HFFc6 (cell line): ENCODE data around the gene ZNF345. TPM values are rescaled to one million over a fixed set of nuclear protein-coding genes. Genes with fewer than 3 reads are reported as not detected.
A peak's percentile ranks its signal among the peaks of the same experiment; 100 is the strongest.

ENCODE experiments used
- DNase-seq: peaks from one replicate; pipeline ENCODE4 v3.0.0-alpha.2; 2018
- H3K27ac Mint-ChIP-seq: 2 replicates; pipeline ENCODE4 v1.8.0; 2020; ENCODE audit warnings: mild to moderate bottlenecking, mixed read lengths
- H3K27me3 Mint-ChIP-seq: 2 replicates; pipeline ENCODE4 v1.8.0; 2021; ENCODE audit warnings: mild to moderate bottlenecking, moderate library complexity, mixed read lengths; ENCODE audit not compliant: insufficient read depth
- H3K36me3 Mint-ChIP-seq: 2 replicates; pipeline ENCODE4 v1.8.0; 2021; ENCODE audit warnings: low read depth, mixed read lengths
- H3K4me1 Mint-ChIP-seq: 2 replicates; pipeline ENCODE4 v1.8.0; 2020; ENCODE audit warnings: low read depth, mixed read lengths
- H3K4me3 Mint-ChIP-seq: 2 replicates; pipeline ENCODE4 v1.8.0; 2020; ENCODE audit warnings: mild to moderate bottlenecking, moderate library complexity, mixed read lengths
- H3K9me3 Mint-ChIP-seq: 2 replicates; pipeline ENCODE4 v1.8.0; 2020; ENCODE audit warnings: mild to moderate bottlenecking, mixed read lengths
- CTCF ChIP-seq: fragments of 200-600 bp; sonication (generic); IDR thresholded peaks from 2 replicates; pipeline ENCODE4 v1.5.0; 2021; ENCODE audit warnings: antibody characterized with exemption, mild to moderate bottlenecking
- total RNA-seq, 6 experiments: library from RNA; stranded (reverse); fragmentation: NEBNext Ultra II Directional; extraction: Animal tissue kit (Norgen Biotek cat#: 25700); gene quantifications; 2 replicates in 1 of 6; 3 replicates in 5 of 6; pipeline ENCODE4 v1.2.3, GENCODE V29; 2021

The ZNF345 gene
- total RNA-seq, 6 experiments from 2014 or later: 1.3 to 2.5 (median 1.8) TPM

GRCh38 chr19:36898422-36898821 is 47.7 kb downstream of the ZNF345 start:
- no peaks in the 10 kb centered on the region for H3K4me1 Mint-ChIP-seq
- H3K36me3 Mint-ChIP-seq: peaks cover 89% of the 10 kb centered on the region
- H3K27me3 Mint-ChIP-seq: no peaks in the 10 kb centered on the region
- no peak for DNase-seq
- H3K4me3 Mint-ChIP-seq: no peak overlapping the region
- TF ChIP-seq CTCF: no peak
- H3K9me3 Mint-ChIP-seq: peaks cover 92% of the 10 kb centered on the region
- no peak overlapping the region for H3K27ac Mint-ChIP-seq

GRCh38 chr19:36915992-36916830 is 65.5 kb downstream of the ZNF345 start, which contains the start of the genes ZNF568 and ZNF829:
TSS of gene ZNF568 (plus strand) at chr19:36916332. CDS start at chr19:36922771, 6,439 bp downstream.
TSS of gene ZNF829 (minus strand) at chr19:36916291. CDS start at chr19:36915167, 1,124 bp downstream.
- Mint-ChIP-seq H3K4me1 (peaks cover 21% of the 10 kb centered on the region), H3K36me3 (peaks cover 78% of the 10 kb centered on the region), H3K9me3 (peaks cover 67% of the 10 kb centered on the region), H3K27me3 (peaks cover 2% of the 10 kb centered on the region; the same call in 1 of the 2 replicates), H3K4me3 (peak within 1 kb of the TSS; percentile 95), H3K27ac (peak within 1 kb of the TSS; percentile 92)
- TF ChIP-seq CTCF: peak; percentile 86
- DNase-seq: peak; percentile 91

GRCh38 chr19:36916991-36917390 is 66.3 kb downstream of the ZNF345 start:
- TF ChIP-seq CTCF: no peak
- Mint-ChIP-seq H3K4me3 (peak overlapping the region; percentile 95), H3K4me1 (peaks cover 21% of the 10 kb centered on the region), H3K36me3 (peaks cover 81% of the 10 kb centered on the region), H3K27ac (peak overlapping the region; percentile 92), H3K27me3 (peaks cover 2% of the 10 kb centered on the region; the same call in 1 of the 2 replicates), H3K9me3 (peaks cover 62% of the 10 kb centered on the region)
- DNase-seq: peak; percentile 0

- Mint-ChIP-seq H3K4me3 (no peak overlapping the region), H3K27ac (no peak overlapping the region)
These were observed 67.4 kb downstream of the ZNF345 start for GRCh38 chr19:36918090-36918489.

More at GRCh38 chr19:36918090-36918489, 67.4 kb downstream of the ZNF345 start:
- peaks cover 81% of the 10 kb centered on the region for H3K36me3 Mint-ChIP-seq
- H3K27me3 Mint-ChIP-seq: peaks cover 2% of the 10 kb centered on the region; the same call in 1 of the 2 replicates
- no peak for DNase-seq
- H3K4me1 Mint-ChIP-seq: peaks cover 21% of the 10 kb centered on the region
- no peak for TF ChIP-seq CTCF
- H3K9me3 Mint-ChIP-seq: peaks cover 57% of the 10 kb centered on the region

Other genes with a start within 250 kb of the ZNF345 start
- gene ZNF382, start 245.6 kb upstream of the ZNF345 start, total RNA-seq: 1 to 10 TPM; 1.5 to 3.6 (median 2.5) TPM
- gene ZNF461, start 184.0 kb upstream of the ZNF345 start, total RNA-seq: 1 to 10 TPM; 4.6 to 6.9 (median 6.5) TPM
- 1 to 10 TPM; 2.9 to 5.8 (median 4.2) TPM for gene ZNF567, start 163.3 kb upstream of the ZNF345 start, total RNA-seq
- 1 to 10 TPM; 1.7 to 2.5 (median 1.9) TPM for gene ZNF850, start 78.1 kb upstream of the ZNF345 start, total RNA-seq
- 1 to 10 TPM; 2.5 to 3.8 (median 3.0) TPM for gene ZNF790, start 12.5 kb upstream of the ZNF345 start, total RNA-seq
- gene ZNF829, start 65.4 kb downstream of the ZNF345 start, total RNA-seq: 1 to 10 TPM; 2.0 to 3.1 (median 2.9) TPM
- gene ZNF568, start 65.5 kb downstream of the ZNF345 start, total RNA-seq: 1 to 10 TPM; 6.6 to 8.4 (median 6.9) TPM
- 1 to 10 TPM; 3.6 to 6.3 (median 5.7) TPM for gene ZNF420, start 227.6 kb downstream of the ZNF345 start, total RNA-seq